A549 treated with RU486 at 1 μM for 4 hours (cell line): Measurements from ENCODE around the gene SLC1A6. TPM values are rescaled to one million over a fixed set of nuclear protein-coding genes. Genes with fewer than 3 reads are reported as not detected.

ENCODE experiments used
- total RNA-seq: library from RNA; stranded (reverse); fragments of 200-300 nt; extraction: Qiagen RNA extraction; gene quantifications from 5 replicates; pipeline ENCODE4 v1.2.3, GENCODE V29; 2022; ENCODE audit warnings: low read depth

The SLC1A6 gene
- not detected in 5 replicates for total RNA-seq

GRCh38 chr19:14979476-14980255 lies at the start of gene SLC1A6:
Gene SLC1A6, minus strand, starts transcription at chr19:14979864. Its CDS starts 6,954 bp downstream, at chr19:14972910.

DNA sequence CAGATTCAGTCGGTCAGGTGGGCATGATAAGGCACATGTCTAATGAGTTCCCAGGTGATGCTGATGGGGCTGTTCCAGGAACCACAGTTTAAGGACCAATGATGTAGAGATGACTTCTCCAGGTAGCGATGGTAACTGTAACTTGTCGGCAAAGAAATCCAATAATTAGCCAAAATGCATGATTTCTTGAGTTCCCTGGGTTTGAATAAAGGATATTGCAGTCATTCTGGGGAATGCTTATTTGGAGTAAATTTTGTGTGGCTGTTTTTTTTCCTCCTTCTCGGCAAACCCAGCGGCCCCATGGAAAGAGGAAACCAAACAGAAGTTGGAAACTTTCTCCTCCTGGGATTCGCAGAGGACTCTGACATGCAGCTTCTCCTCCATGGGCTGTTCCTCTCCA lies 38.5 kb downstream of the SLC1A6 start, which contains the start of gene OR7C2:
OR7C2 (plus strand) TSS at position 301 of the 400 bp plus-strand sequence; CDS start at position 301, 0 bp downstream.

Other genes starting within 250 kb of the SLC1A6 start
- gene ADGRE2, start 201.3 kb downstream of the SLC1A6 start, total RNA-seq = 0.39 to 1.0 TPM (median 0.65 TPM) in 5 replicates
- gene OR7A5, start 144.7 kb downstream of the SLC1A6 start, total RNA-seq = not detected in 5 replicates
- gene OR7C1, start 144.7 kb downstream of the SLC1A6 start, total RNA-seq = not detected in 5 replicates
- gene OR7A10, start 130.9 kb downstream of the SLC1A6 start, total RNA-seq = not detected in 5 replicates
- not detected in 5 replicates for gene OR7A17, start 93.7 kb downstream of the SLC1A6 start, total RNA-seq
- gene OR7C2, start 38.4 kb downstream of the SLC1A6 start, total RNA-seq = not detected in 5 replicates
- not detected in 5 replicates for gene CASP14, start 69.6 kb upstream of the SLC1A6 start, total RNA-seq
- gene OR1I1, start 102.3 kb upstream of the SLC1A6 start, total RNA-seq = not detected in 5 replicates
- 11.5 to 18.5 TPM (median 14.0 TPM) in 5 replicates for gene SYDE1, start 127.5 kb upstream of the SLC1A6 start, total RNA-seq
- gene NOTCH3, start 221.1 kb upstream of the SLC1A6 start, total RNA-seq = 6.8 to 10.3 TPM (median 8.6 TPM) in 5 replicates